Measurements from ENCODE around the gene VPS33A. TPM values are rescaled to one million over a fixed set of nuclear protein-coding genes. Genes with fewer than 3 reads are reported as not detected.

The VPS33A gene
- total RNA-seq, 1 donor from 2014 or later = 22.2 TPM

- peaks cover 45% of the 10 kb centered on the region for H3K36me3 Mint-ChIP-seq (ENCODE audit: unreplicated experiment)
- no peak overlapping the region for H3K4me3 Mint-ChIP-seq (ENCODE audit: unreplicated experiment)
- no peaks in the 10 kb centered on the region for H3K4me1 Mint-ChIP-seq (ENCODE audit: unreplicated experiment)
- DNase-seq (ENCODE audit: extremely low spot score, unreplicated experiment) = no peak
- H3K27ac Mint-ChIP-seq (ENCODE audit: unreplicated experiment) = no peak overlapping the region
- no peaks in the 10 kb centered on the region for H3K9me3 Mint-ChIP-seq (ENCODE audit: unreplicated experiment)
- no peaks in the 10 kb centered on the region for H3K27me3 Mint-ChIP-seq (ENCODE audit: unreplicated experiment)
- no peak for TF ChIP-seq CTCF (IDR thresholded peaks at IDR 0.05)
These were observed 21.5 kb downstream of the VPS33A start for GRCh38 chr12:122244565-122245371.

- no peaks in the 10 kb centered on the region for H3K4me1 Mint-ChIP-seq (ENCODE audit: unreplicated experiment)
- no peaks in the 10 kb centered on the region for H3K9me3 Mint-ChIP-seq (ENCODE audit: unreplicated experiment)
- TF ChIP-seq CTCF (IDR thresholded peaks at IDR 0.05) = no peak
- peaks cover 39% of the 10 kb centered on the region for H3K36me3 Mint-ChIP-seq (ENCODE audit: unreplicated experiment)
- no peak for DNase-seq (ENCODE audit: extremely low spot score, unreplicated experiment)
- no peaks in the 10 kb centered on the region for H3K27me3 Mint-ChIP-seq (ENCODE audit: unreplicated experiment)
- no peak overlapping the region for H3K27ac Mint-ChIP-seq (ENCODE audit: unreplicated experiment)
- H3K4me3 Mint-ChIP-seq (ENCODE audit: unreplicated experiment) = no peak overlapping the region
These were observed 22.3 kb downstream of the VPS33A start for GRCh38 chr12:122243965-122244364.

- DNase-seq (ENCODE audit: extremely low spot score, unreplicated experiment) = no peak
- Mint-ChIP-seq H3K9me3 (ENCODE audit: unreplicated experiment) (no peaks in the 10 kb centered on the region), H3K4me1 (ENCODE audit: unreplicated experiment) (no peaks in the 10 kb centered on the region), H3K27me3 (ENCODE audit: unreplicated experiment) (no peaks in the 10 kb centered on the region), H3K4me3 (ENCODE audit: unreplicated experiment) (no peak overlapping the region), H3K27ac (ENCODE audit: unreplicated experiment) (no peak overlapping the region), H3K36me3 (ENCODE audit: unreplicated experiment) (peaks cover 35% of the 10 kb centered on the region)
- TF ChIP-seq CTCF (IDR thresholded peaks at IDR 0.05) = no peak
These were observed 27.4 kb downstream of the VPS33A start for GRCh38 chr12:122238861-122239260.

- Mint-ChIP-seq H3K27me3 (ENCODE audit: unreplicated experiment) (no peaks in the 10 kb centered on the region), H3K4me1 (ENCODE audit: unreplicated experiment) (no peaks in the 10 kb centered on the region), H3K9me3 (ENCODE audit: unreplicated experiment) (no peaks in the 10 kb centered on the region), H3K4me3 (ENCODE audit: unreplicated experiment) (no peak overlapping the region), H3K27ac (ENCODE audit: unreplicated experiment) (no peak overlapping the region), H3K36me3 (ENCODE audit: unreplicated experiment) (peaks cover 39% of the 10 kb centered on the region)
- no peak for DNase-seq (ENCODE audit: extremely low spot score, unreplicated experiment)
- TF ChIP-seq CTCF (IDR thresholded peaks at IDR 0.05) = no peak
These were observed 30.6 kb downstream of the VPS33A start for GRCh38 chr12:122235741-122236140.

GRCh38 chr12:122232691-122233090, 33.6 kb downstream of the VPS33A start:
- Mint-ChIP-seq H3K4me3 (ENCODE audit: unreplicated experiment) (no peak overlapping the region), H3K4me1 (ENCODE audit: unreplicated experiment) (no peaks in the 10 kb centered on the region), H3K27ac (ENCODE audit: unreplicated experiment) (no peak overlapping the region), H3K9me3 (ENCODE audit: unreplicated experiment) (no peaks in the 10 kb centered on the region), H3K27me3 (ENCODE audit: unreplicated experiment) (no peaks in the 10 kb centered on the region), H3K36me3 (ENCODE audit: unreplicated experiment) (peaks cover 31% of the 10 kb centered on the region)
- no peak for TF ChIP-seq CTCF (IDR thresholded peaks at IDR 0.05)
- DNase-seq (ENCODE audit: extremely low spot score, unreplicated experiment) = no peak

Measured in osteocyte (in vitro differentiated cells).